GM19463 (cell line): Measurements from ENCODE around the gene NNT.
A peak's percentile ranks its signal among the peaks of the same experiment; 100 is the strongest.
"Not testable (repeated sequence)": the region's sequence is repeated elsewhere in the genome, so short reads cannot be mapped to it uniquely, and the experiment has no call there.

Source experiments
- ATAC-seq: cut with Tn5 transposase; IDR thresholded peaks from one replicate; pipeline ENCODE4 v1.9.1; 2021; ENCODE audit warnings: mild to moderate bottlenecking, moderate library complexity; ENCODE audit not compliant: unreplicated experiment

Gene NNT

GRCh38 chr5:43602461-43603343 lies at the start of gene NNT:
Gene NNT, plus strand, starts transcription at chr5:43603180. Its CDS starts 6,016 bp downstream, at chr5:43609196.
- peak; percentile 65 for ATAC-seq

GRCh38 chr5:43553381-43553780 lies 49.6 kb upstream of the NNT start:
- ATAC-seq: no peak

GRCh38 chr5:43554497-43554896 lies 48.5 kb upstream of the NNT start:
- ATAC-seq: no peak

- no peak for ATAC-seq
These were observed 46.9 kb upstream of the NNT start for GRCh38 chr5:43555895-43556606.

GRCh38 chr5:43556607-43556856 lies 46.4 kb upstream of the NNT start:
- ATAC-seq: peak; percentile 89

- ATAC-seq: peak; percentile 72
These were observed 46.0 kb upstream of the NNT start, which contains the start of gene PAIP1 for GRCh38 chr5:43556857-43557542. Gene PAIP1, minus strand, starts transcription at chr5:43557077. Its CDS starts 231 bp downstream, at chr5:43556846.

GRCh38 chr5:43560128-43560527 lies 42.9 kb upstream of the NNT start:
- no peak for ATAC-seq

GRCh38 chr5:43561356-43561755 lies 41.6 kb upstream of the NNT start:
- no peak for ATAC-seq

- ATAC-seq: no peak
These were observed 39.7 kb upstream of the NNT start for GRCh38 chr5:43563321-43563720.

- no peak for ATAC-seq
These were observed 38.6 kb upstream of the NNT start for GRCh38 chr5:43564289-43564850.

GRCh38 chr5:43565043-43565442 lies 37.9 kb upstream of the NNT start:
- ATAC-seq: no peak

GRCh38 chr5:43567967-43568366 lies 35.0 kb upstream of the NNT start:
- ATAC-seq: no peak

- no peak for ATAC-seq
These were observed 33.7 kb upstream of the NNT start for GRCh38 chr5:43569236-43569746.

GRCh38 chr5:43570450-43571158 lies 32.4 kb upstream of the NNT start:
- no peak for ATAC-seq

GRCh38 chr5:43571237-43571636 lies 31.7 kb upstream of the NNT start:
- ATAC-seq: no peak

GRCh38 chr5:43572357-43572756 lies 30.6 kb upstream of the NNT start:
- ATAC-seq: no peak

- no peak for ATAC-seq
These were observed 29.9 kb upstream of the NNT start for GRCh38 chr5:43573058-43573457.

- ATAC-seq: not testable (repeated sequence)
These were observed 22.4 kb upstream of the NNT start for GRCh38 chr5:43580402-43581210.

GRCh38 chr5:43581398-43581797 lies 21.6 kb upstream of the NNT start:
- no peak for ATAC-seq
